Activated naive CD8-positive, alpha-beta T cell treated with anti-CD3 and anti-CD28 coated beads, Interleukin-2, amount 50 U/mL, for 16 hours (primary cell): ENCODE data around the gene ING5.
"Not testable (repeated sequence)": the region's sequence is repeated elsewhere in the genome, so short reads cannot be mapped to it uniquely, and the experiment has no call there.

Experiments used
- DNase-seq: peaks from one replicate; pipeline ENCODE4 v3.0.0-alpha.2; 2020; ENCODE audit warnings: low read depth, low spot score

The ING5 gene

GRCh38 chr2:241701399-241702154, at the start of gene ING5:
ING5 (plus strand) TSS chr2:241702039; CDS start chr2:241702066, 27 bp downstream.
- DNase-seq, result peak; percentile 92

- no peak for DNase-seq
Measured at GRCh38 chr2:241652142-241652541, 49.7 kb upstream of the ING5 start.

GRCh38 chr2:241652722-241653121, 49.1 kb upstream of the ING5 start:
- no peak for DNase-seq

- DNase-seq, result no peak
Measured at GRCh38 chr2:241653210-241653750, 48.6 kb upstream of the ING5 start.

GRCh38 chr2:241654551-241654950, 47.3 kb upstream of the ING5 start:
- no peak for DNase-seq

GRCh38 chr2:241655516-241656189, 46.2 kb upstream of the ING5 start:
- no peak for DNase-seq

GRCh38 chr2:241656190-241656741, 45.6 kb upstream of the ING5 start:
- no peak for DNase-seq

- no peak for DNase-seq
Measured at GRCh38 chr2:241657786-241658254, 44.0 kb upstream of the ING5 start.

- DNase-seq, result no peak
Measured at GRCh38 chr2:241658296-241658695, 43.5 kb upstream of the ING5 start.

GRCh38 chr2:241659150-241659739, 42.6 kb upstream of the ING5 start:
- DNase-seq, result no peak

GRCh38 chr2:241660593-241661213, 41.1 kb upstream of the ING5 start:
- DNase-seq, result no peak

GRCh38 chr2:241662731-241663130, 39.1 kb upstream of the ING5 start:
- not testable (repeated sequence) for DNase-seq

GRCh38 chr2:241665731-241666440, 36.0 kb upstream of the ING5 start:
- no peak for DNase-seq

- DNase-seq, result no peak
Measured at GRCh38 chr2:241666627-241667400, 35.0 kb upstream of the ING5 start.

- DNase-seq, result no peak
Measured at GRCh38 chr2:241668354-241668753, 33.5 kb upstream of the ING5 start.

- DNase-seq, result no peak
Measured at GRCh38 chr2:241668839-241669238, 33.0 kb upstream of the ING5 start.

GRCh38 chr2:241670333-241671110, 31.3 kb upstream of the ING5 start:
- DNase-seq, result no peak

GRCh38 chr2:241671457-241672240, 30.2 kb upstream of the ING5 start:
- DNase-seq, result no peak
